HEK293T (cell line): ENCODE results near the gene CEMIP2.

ENCODE experiments used
- BHLHE40 ChIP-seq: fragments of 450-650 bp; IDR thresholded peaks from 2 replicates; pipeline ENCODE4 v1.6.1; 2016; ENCODE audit warnings: mild to moderate bottlenecking, moderate library complexity, borderline replicate concordance
- CTBP1 ChIP-seq: fragments of 450-650 bp; IDR thresholded peaks from 2 replicates; pipeline ENCODE4 v1.6.1; 2016; ENCODE audit warnings: borderline replicate concordance
- FOXA1 ChIP-seq: fragments of 450-650 bp; IDR thresholded peaks from 2 replicates; pipeline ENCODE4 v1.6.1; 2016; ENCODE audit warnings: mild to moderate bottlenecking
- FOXK2 ChIP-seq: fragments of 450-650 bp; IDR thresholded peaks from 2 replicates; pipeline ENCODE4 v1.6.1; 2016; ENCODE audit warnings: mild to moderate bottlenecking
- FOXM1 ChIP-seq: fragments of 450-650 bp; IDR thresholded peaks from 2 replicates; pipeline ENCODE4 v1.6.1; 2017; ENCODE audit warnings: mild to moderate bottlenecking, borderline replicate concordance
- L3MBTL2 ChIP-seq: fragments of 450-650 bp; conservative IDR thresholded peaks from 2 replicates; pipeline ENCODE4 v1.6.1; 2016; ENCODE audit warnings: mild to moderate bottlenecking
- LEF1 ChIP-seq: fragments of 450-650 bp; IDR thresholded peaks from 2 replicates; pipeline ENCODE4 v1.6.1; 2017; ENCODE audit warnings: mild to moderate bottlenecking, borderline replicate concordance
- SP1 ChIP-seq: fragments of 450-650 bp; IDR thresholded peaks from 2 replicates; pipeline ENCODE4 v1.6.1; 2017
- TARDBP ChIP-seq: fragments of 450-650 bp; IDR thresholded peaks from 2 replicates; pipeline ENCODE4 v1.6.1; 2016
- TF ChIP-seq, protein P1 (sequence below): fragments of 450-650 bp; IDR thresholded peaks from 2 replicates; pipeline ENCODE4 v1.6.1; 2016

DNA sequence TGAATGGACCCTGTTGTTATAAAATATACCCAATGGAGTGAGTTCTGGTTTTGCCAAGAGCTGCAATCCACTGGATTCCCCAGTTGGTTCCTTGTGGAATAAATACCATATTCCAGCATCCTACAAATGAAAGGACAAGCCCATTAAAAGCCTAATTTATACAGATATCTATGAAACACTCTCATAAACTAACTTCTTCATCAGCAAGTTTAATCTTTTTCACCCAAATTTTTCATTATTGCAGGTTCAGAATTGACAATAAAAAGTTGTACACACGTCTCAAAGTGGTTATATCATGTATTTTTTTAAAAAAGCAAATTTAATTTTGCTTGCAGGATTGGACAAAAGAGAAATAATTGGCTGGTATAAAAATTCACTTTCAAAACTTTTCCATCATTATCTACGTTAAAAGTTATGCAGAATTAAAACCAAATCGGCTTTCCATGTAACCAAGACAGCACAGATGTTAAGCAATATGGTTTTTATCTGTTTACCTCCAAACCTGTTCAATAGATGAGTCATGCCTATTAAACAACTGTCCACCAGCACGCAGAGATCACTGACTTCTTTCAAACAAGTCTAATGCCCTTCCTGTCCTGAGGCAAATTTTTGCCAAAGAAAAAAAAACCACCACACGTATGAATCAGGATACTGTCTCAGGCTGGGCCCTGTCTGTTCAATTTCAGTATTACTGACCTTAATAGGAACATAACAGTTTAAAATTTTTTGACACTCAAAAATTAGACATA, 42.5 kb downstream of the CEMIP2 start:
- TF ChIP-seq SP1 (no peak), L3MBTL2 (no peak), FOXA1 (no peak), CTBP1 (no peak), FOXM1 (no peak), TARDBP (no peak), FOXK2 (no peak), BHLHE40 (no peak), LEF1 (no peak)
- TF ChIP-seq, protein P1, sequence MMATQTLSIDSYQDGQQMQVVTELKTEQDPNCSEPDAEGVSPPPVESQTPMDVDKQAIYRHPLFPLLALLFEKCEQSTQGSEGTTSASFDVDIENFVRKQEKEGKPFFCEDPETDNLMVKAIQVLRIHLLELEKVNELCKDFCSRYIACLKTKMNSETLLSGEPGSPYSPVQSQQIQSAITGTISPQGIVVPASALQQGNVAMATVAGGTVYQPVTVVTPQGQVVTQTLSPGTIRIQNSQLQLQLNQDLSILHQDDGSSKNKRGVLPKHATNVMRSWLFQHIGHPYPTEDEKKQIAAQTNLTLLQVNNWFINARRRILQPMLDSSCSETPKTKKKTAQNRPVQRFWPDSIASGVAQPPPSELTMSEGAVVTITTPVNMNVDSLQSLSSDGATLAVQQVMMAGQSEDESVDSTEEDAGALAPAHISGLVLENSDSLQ, result no peak
